Heart left ventricle (tissue), 16 donors: ENCODE data around the gene EYA4. TPM values are rescaled to one million over a fixed set of nuclear protein-coding genes. Genes with fewer than 3 reads are reported as not detected.

Experiments used
- ATAC-seq, 4 donors: fragments of 200-7000 bp; cut with Tn5 transposase; one replicate each; pipeline ENCODE4 v1.9.1; 2020 to 2022; ENCODE audit warnings: moderate library complexity in 4 of 4, mild to moderate bottlenecking in 3 of 4, moderate number of reproducible peaks in 1 of 4
- DNase-seq, 5 donors: peaks; one replicate each; pipeline ENCODE4 v3.0.0-alpha.2; 2020
- H3K27ac ChIP-seq, 12 donors: fragments of 200-600 bp; sonication (generic) in 4 of 12; one replicate each; pipeline versions ENCODE4 v1.5.0 to v1.8.0; 2016 to 2022; ENCODE audit warnings: mild to moderate bottlenecking in 2 of 12
- H3K27me3 ChIP-seq, 9 donors: fragments of 200-600 bp; sonication (generic) in 2 of 9; one replicate each; pipeline versions ENCODE4 v1.5.1 to v1.8.0; 2016 to 2022; ENCODE audit warnings: mild to moderate bottlenecking in 3 of 9
- H3K36me3 ChIP-seq, 9 donors: fragments of 200-600 bp; sonication (generic) in 2 of 9; one replicate each; pipeline versions ENCODE4 v1.5.0 to v1.8.0; 2018 to 2022; ENCODE audit warnings: mild to moderate bottlenecking in 2 of 9
- H3K4me1 ChIP-seq, 12 donors: fragments of 200-600 bp; sonication (generic) in 4 of 12; one replicate each; pipeline versions ENCODE4 v1.5.0 to v1.8.0; 2016 to 2022; ENCODE audit warnings: mild to moderate bottlenecking in 3 of 12
- H3K4me3 ChIP-seq, 12 donors: fragments of 200-600 bp; sonication (generic) in 4 of 12; one replicate each; pipeline versions ENCODE4 v1.5.0 to v1.8.0; 2017 to 2022; ENCODE audit warnings: mild to moderate bottlenecking in 9 of 12, moderate library complexity in 4 of 12
- H3K9me3 ChIP-seq, 12 donors: fragments of 200-600 bp; sonication (generic) in 4 of 12; one replicate each; pipeline versions ENCODE4 v1.5.0 to v1.8.0; 2016 to 2022; ENCODE audit warnings: mild to moderate bottlenecking in 1 of 12
- POLR2A ChIP-seq, 2 donors: fragments of 450-650 bp; IDR thresholded peaks; one replicate each; pipeline ENCODE4 v1.6.1; 2017; ENCODE audit warnings: antibody characterized with exemption in 2 of 2, mild to moderate bottlenecking in 2 of 2, moderate library complexity in 2 of 2
- WGBS, 4 donors: extraction: QIAGEN DNeasy Blood & Tissue Kit in 2 of 4; methylation state at CpG; one replicate each; pipeline versions ENCODE4 v1.1.5 to v1.1.7; 2013 to 2018; 5-methylcytosine and 5-hydroxymethylcytosine counted together
- intact Hi-C, 10 donors: fragments of 100-400 bp; cut with DNase I; formaldehyde crosslinking; loops; one replicate each; pipeline versions ENCODE4 v1.11.1 to v1.14.2; 2022
- polyA plus RNA-seq, 2 donors: library from polyadenylated mRNA; stranded (reverse); fragments of 200-250 nt; gene quantifications; one replicate each; pipeline ENCODE4 v1.2.3, GENCODE V29; 2013
- total RNA-seq, 9 donors: library from RNA; depleted of rRNA in 2 of 9; stranded (reverse); fragments of >200 nt in 2 of 9; fragmentation: NEBNext Ultra II Directional in 3 of 9; extraction: Animal tissue kit (Norgen Biotek cat#: 25700) in 3 of 9; gene quantifications; one replicate each; pipeline versions ENCODE4 v1.1.0 to v1.2.4, GENCODE V29; 2016 to 2023
- TF ChIP-seq, protein P1 (sequence below), 12 donors: fragments of 200-600 bp; sonication (generic) in 4 of 12; IDR thresholded peaks; one replicate each; pipeline versions ENCODE4 v1.5.0 to v1.8.0; 2018 to 2022; ENCODE audit warnings: antibody characterized with exemption in 12 of 12, mild to moderate bottlenecking in 5 of 12
- donor health status: ischemic (EF 13 %, LVEDD 7.1; RV severe dilation, severe dysfunction).
- donor health status: healthy with polysubstance abuse.
- donor health status: DM: no; HTN: yes; CAD: no.
- donor health status: DM: no; HTN: no; CAD: no.
- donor health status: ischemic (EF 25% LVEDD 6.9; RV normal size, moderate dysfunction).
- donor health status: ischemic (EF 25% LVEDD 5.7; RV mildly dilated, moderate dysfunction).
- donor health status: healthy.
- donor health status: DM: yes; HTN: yes; CAD: no.
- donor health status: ischemic (EF 35%, LVEDD 5.7; RV mildly dilated, moderate dysfunction).
- donor health status: nonischemic (EF 11% LVEDD 7.7; RV severe dilation, severe dysfunction).
- donor health status: DM: yes; HTN: yes; CAD: no.
- donor health status: PGD.
- donor health status: ischemic (EF 29% LVEDD 5.4; RV normal size, mild dysfunction).
- donor health status: nonischemic (EF 23%, LVEDD 6.1; RV moderate dilation, normal function).

Gene EYA4
- total and polyA plus RNA-seq, 11 donors, result 3.6 to 29.6 (median 21.7) TPM

- H3K27ac ChIP-seq, result no peak overlapping the region
- no peak for ATAC-seq
- H3K9me3 ChIP-seq, result no peaks in the 10 kb centered on the region
- H3K4me3 ChIP-seq, result no peak overlapping the region
- 62 to 73% (median 68%) methylated on average over 3 of the region's 3 CpGs for WGBS, 4 donors
- intact Hi-C loops, result loop anchor here in 1 of 10 donors (2.0 kb wide), 1 partner anchor 345 kb away; no protein-coding TSS in a partner anchor
- H3K4me1 ChIP-seq, result peaks cover 0 to 10% (median 0%) of the 10 kb centered on the region in 12 donors
- DNase-seq, result no peak
- no peaks in the 10 kb centered on the region for H3K36me3 ChIP-seq
- H3K27me3 ChIP-seq, result peaks cover 0 to 5% (median 0%) of the 10 kb centered on the region in 9 donors
- TF ChIP-seq, protein P1, sequence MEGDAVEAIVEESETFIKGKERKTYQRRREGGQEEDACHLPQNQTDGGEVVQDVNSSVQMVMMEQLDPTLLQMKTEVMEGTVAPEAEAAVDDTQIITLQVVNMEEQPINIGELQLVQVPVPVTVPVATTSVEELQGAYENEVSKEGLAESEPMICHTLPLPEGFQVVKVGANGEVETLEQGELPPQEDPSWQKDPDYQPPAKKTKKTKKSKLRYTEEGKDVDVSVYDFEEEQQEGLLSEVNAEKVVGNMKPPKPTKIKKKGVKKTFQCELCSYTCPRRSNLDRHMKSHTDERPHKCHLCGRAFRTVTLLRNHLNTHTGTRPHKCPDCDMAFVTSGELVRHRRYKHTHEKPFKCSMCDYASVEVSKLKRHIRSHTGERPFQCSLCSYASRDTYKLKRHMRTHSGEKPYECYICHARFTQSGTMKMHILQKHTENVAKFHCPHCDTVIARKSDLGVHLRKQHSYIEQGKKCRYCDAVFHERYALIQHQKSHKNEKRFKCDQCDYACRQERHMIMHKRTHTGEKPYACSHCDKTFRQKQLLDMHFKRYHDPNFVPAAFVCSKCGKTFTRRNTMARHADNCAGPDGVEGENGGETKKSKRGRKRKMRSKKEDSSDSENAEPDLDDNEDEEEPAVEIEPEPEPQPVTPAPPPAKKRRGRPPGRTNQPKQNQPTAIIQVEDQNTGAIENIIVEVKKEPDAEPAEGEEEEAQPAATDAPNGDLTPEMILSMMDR (IDR thresholded peaks at IDR 0.05), result no peak
- no peak for TF ChIP-seq POLR2A (IDR thresholded peaks at IDR 0.05)
Measured at GRCh38 chr6:133571681-133572080, 330.5 kb downstream of the EYA4 start.

DNA sequence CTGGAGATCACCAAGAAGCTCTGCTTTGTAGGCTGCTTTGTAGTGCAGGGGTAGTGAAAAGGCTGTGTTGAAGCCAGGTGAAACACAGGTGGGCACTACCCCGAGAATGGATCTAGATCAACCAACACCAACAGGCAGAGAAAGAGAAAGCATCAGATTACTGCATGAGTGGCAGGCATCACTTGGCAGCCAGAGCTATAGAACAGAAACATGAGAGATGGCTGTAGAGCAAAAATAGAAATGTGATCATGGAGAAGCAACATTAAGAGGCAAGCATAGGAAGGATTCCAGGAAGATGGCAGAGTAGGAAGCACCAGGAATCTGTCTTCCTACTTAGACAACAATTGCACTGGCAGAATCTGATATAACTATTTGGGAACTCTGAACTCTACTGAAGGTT lies 336.7 kb downstream of the EYA4 start:
- no peak for TF ChIP-seq POLR2A (IDR thresholded peaks at IDR 0.05)
- TF ChIP-seq, protein P1 (IDR thresholded peaks at IDR 0.05), result no peak
- H3K27me3 ChIP-seq, result no peaks in the 10 kb centered on the region
- H3K4me1 ChIP-seq, result no peaks in the 10 kb centered on the region
- intact Hi-C loops, result loop anchor here in 1 of 10 donors (5.0 kb wide), 1 partner anchor 149 kb away; no protein-coding TSS in a partner anchor
- H3K4me3 ChIP-seq, result no peak overlapping the region
- H3K36me3 ChIP-seq, result no peaks in the 10 kb centered on the region
- peaks cover 0 to 17% (median 0%) of the 10 kb centered on the region in 12 donors for H3K9me3 ChIP-seq
- ATAC-seq (no peak), DNase-seq (no peak)
- WGBS, 4 donors, result 0 to 76% (median 36%) methylated on average over 1 of the region's 1 CpG
- no peak overlapping the region for H3K27ac ChIP-seq
